AG04450 (cell line): ENCODE data around the gene SHD. TPM values are rescaled to one million over a fixed set of nuclear protein-coding genes. Genes with fewer than 3 reads are reported as not detected.
"Not testable (repeated sequence)": the region's sequence is repeated elsewhere in the genome, so short reads cannot be mapped to it uniquely, and the experiment has no call there.

Experiments used
- CTCF ChIA-PET: fragments of 300-600, 350-600 bp; formaldehyde crosslinking; extraction: SDS; loops from one replicate; lab custom pipeline; 2022; ENCODE audit warnings: antibody characterized with exemption, inconsistent platforms; lab: Charles Lee
- POLR2A ChIA-PET: fragments of 350-600 bp; formaldehyde crosslinking; extraction: SDS; loops from one replicate; lab custom pipeline; 2021; ENCODE audit warnings: antibody characterized with exemption, inconsistent platforms; lab: Yijun Ruan, JAX
- DNase-seq: peaks from one replicate; pipeline ENCODE4 v3.0.0-alpha.2; 2011; ENCODE audit warnings: low read depth, low spot score
- H3K27ac ChIP-seq: one replicate; pipeline ENCODE4 v1.5.1; 2012; ENCODE audit warnings: low read depth, low read length, control low read depth
- H3K27me3 ChIP-seq: one replicate; pipeline ENCODE4 v1.6.0; 2012; ENCODE audit warnings: low read length; ENCODE audit not compliant: control insufficient read depth, insufficient read depth
- H3K4me3 ChIP-seq: 2 replicates; pipeline ENCODE4 v1.5.1; 2011; ENCODE audit warnings: mild to moderate bottlenecking, low read depth, low read length, control low read depth
- H3K9me3 ChIP-seq: 2 replicates; pipeline ENCODE4 v1.5.1; 2012; ENCODE audit warnings: low read length; ENCODE audit not compliant: control insufficient read depth, insufficient read depth
- polyA plus RNA-seq: library from polyadenylated mRNA; depleted of rRNA; stranded (reverse); fragments of >200 nt; gene quantifications from 2 replicates; pipeline ENCODE4 v1.2.3, GENCODE V29; 2011
- TF ChIP-seq, protein P1 (sequence below): IDR thresholded peaks from 2 replicates; pipeline ENCODE4 v1.5.1; 2011; ENCODE audit warnings: low read depth, low read length, control low read depth, inconsistent platforms

Gene SHD
- polyA plus RNA-seq, 1 experiment: not detected

DNA sequence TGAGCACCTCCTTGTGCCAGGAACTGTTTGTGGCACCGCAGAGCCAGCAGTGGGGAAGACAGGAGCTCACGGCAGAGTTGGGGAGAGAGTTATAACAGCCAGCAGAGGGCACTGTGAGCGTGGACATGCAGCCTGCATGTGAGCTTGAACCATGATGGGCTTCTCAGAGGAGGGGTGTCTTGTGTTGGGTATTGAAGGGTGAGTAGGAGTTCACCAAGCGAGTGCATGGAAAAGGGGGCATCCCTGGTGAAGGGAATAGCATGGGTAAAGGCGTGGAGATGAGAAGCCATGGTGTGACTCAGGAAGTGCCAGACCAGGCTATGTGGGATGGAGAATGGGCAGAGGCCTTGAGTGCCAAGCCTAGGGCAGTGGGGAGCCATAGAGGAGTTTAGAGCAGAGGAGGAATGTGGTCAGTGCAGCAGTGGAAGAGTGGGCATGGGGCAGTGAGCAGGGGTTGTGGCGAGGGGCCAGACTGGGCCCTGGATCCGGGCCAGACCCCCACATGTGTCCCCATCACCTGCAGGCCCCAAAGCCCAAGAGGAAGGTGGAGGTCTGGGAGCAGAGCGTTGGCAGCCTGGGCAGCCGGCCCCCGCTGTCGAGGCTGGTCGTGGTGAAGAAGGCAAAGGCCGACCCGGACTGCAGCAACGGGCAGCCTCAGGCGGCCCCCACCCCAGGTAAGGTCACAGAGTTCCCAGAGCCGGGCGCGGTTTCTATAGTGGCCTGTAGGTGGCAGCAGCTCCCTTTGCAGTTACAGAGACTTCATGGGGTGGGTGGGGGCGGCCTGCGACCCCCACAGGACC lies 11.8 kb upstream of the SHD start:
- Histone ChIP-seq H3K4me3 (no peak overlapping the region), H3K9me3 (peaks cover 8% of the 10 kb centered on the region), H3K27ac (no peak overlapping the region), H3K27me3 (no peaks in the 10 kb centered on the region)
- POLR2A ChIA-PET: interaction anchor here (0.5 to 1.1 kb wide), 5 partner anchors 18 to 381 kb away, joined by 3 to 9 read pairs (median 5); partner anchors contain the start of genes MPND and YJU2
- no peak for DNase-seq
- CTCF ChIA-PET: interaction anchor here (0.6 to 4.2 kb wide), 18 partner anchors 10 to 691 kb away, joined by 3 to 58 read pairs (median 4); partner anchors contain the start of genes CHAF1A, MPND and YJU2
- TF ChIP-seq, protein P1, sequence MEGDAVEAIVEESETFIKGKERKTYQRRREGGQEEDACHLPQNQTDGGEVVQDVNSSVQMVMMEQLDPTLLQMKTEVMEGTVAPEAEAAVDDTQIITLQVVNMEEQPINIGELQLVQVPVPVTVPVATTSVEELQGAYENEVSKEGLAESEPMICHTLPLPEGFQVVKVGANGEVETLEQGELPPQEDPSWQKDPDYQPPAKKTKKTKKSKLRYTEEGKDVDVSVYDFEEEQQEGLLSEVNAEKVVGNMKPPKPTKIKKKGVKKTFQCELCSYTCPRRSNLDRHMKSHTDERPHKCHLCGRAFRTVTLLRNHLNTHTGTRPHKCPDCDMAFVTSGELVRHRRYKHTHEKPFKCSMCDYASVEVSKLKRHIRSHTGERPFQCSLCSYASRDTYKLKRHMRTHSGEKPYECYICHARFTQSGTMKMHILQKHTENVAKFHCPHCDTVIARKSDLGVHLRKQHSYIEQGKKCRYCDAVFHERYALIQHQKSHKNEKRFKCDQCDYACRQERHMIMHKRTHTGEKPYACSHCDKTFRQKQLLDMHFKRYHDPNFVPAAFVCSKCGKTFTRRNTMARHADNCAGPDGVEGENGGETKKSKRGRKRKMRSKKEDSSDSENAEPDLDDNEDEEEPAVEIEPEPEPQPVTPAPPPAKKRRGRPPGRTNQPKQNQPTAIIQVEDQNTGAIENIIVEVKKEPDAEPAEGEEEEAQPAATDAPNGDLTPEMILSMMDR: peak; percentile 81

DNA sequence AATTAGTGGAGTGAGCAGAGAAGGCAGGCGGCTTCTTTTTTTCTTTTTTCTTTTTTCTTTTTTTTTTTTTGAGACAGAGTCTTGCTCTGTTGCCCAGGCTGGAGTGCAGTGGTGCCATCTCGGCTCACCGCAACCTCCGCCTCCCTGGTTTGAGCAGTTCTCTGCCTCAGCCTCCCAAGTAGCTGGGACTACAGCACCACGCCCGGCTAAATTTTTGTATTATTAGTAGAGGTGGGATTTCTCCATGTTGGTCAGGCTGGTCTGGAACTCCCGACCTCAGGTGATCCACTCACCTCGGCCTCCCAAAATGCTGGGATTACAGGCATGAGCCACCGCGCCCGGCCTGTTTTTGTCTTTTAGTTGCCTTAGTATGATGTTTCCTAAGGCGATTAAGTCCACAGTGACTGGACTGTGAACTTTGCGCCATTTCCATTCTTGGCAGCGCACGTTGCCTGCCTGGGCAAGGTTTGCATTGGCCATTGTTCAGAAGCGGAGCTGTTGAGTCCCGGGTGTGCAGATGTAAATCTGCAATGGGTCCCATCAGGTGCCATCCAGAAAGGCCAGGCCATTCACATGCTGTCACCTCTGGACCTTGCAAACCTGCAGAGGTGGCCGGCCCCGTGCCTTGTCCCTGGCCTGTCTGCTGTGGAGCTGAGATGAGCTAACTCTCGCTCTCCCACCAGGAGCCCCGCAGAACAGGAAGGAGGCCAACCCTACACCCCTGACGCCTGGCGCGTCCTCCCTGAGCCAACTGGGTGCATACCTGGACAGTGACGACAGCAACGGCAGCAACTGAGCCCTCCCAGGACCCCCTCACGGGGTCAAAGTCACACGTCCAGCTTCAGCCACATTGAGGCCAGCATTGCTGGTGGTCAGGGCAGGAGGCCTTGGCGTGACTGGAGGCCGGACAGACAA lies 10.9 kb upstream of the SHD start:
- CTCF ChIA-PET: interaction anchor here (0.6 to 4.2 kb wide), 13 partner anchors 9 to 692 kb away, joined by 3 to 58 read pairs (median 4); partner anchors contain the start of genes CHAF1A, MPND and YJU2
- TF ChIP-seq, protein P1: no peak
- Histone ChIP-seq H3K9me3 (peaks cover 11% of the 10 kb centered on the region), H3K27ac (no peak overlapping the region), H3K27me3 (no peaks in the 10 kb centered on the region), H3K4me3 (no peak overlapping the region)
- no peak for DNase-seq
- POLR2A ChIA-PET: interaction anchor here (0.6 to 1.1 kb wide), 4 partner anchors 17 to 75 kb away, joined by 3 to 5 read pairs (median 4); partner anchors contain the start of genes MPND and YJU2

DNA sequence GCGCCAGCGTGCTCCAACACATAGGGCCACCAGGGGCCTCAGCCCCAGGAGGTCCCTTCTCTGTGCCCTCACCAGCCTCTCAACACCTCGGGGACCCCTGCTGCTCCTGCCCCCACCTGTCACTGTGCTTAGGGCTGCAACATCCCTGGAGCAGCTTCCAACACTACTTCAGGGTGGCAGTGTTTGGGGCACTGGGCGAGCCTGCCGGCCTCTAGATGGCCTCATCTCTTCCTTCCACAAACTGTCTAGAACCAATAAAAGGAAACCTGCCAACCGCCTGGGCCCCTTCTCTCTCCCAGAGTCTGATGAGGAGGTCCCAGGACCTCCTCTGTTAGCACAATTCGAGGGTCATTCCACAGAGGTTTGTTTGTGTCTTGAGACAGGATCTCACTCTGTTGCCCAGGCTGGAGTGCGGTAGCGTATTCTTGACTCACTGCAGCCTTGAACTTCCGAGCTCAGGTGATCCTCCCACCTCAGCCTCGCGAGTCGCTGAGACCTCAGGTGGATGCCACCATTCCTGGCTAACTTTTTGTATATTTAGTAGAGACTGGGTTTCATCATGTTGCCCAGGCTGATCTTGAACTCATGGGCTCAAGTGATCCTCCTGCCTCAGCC lies 10.1 kb upstream of the SHD start:
- Histone ChIP-seq H3K4me3 (no peak overlapping the region), H3K9me3 (peaks cover 11% of the 10 kb centered on the region), H3K27ac (no peak overlapping the region), H3K27me3 (no peaks in the 10 kb centered on the region)
- no peak for DNase-seq
- CTCF ChIA-PET: interaction anchor here (1.0 to 4.2 kb wide), 3 partner anchors 75 to 367 kb away, joined by 3 to 58 read pairs (median 5); partner anchors contain the start of gene MPND
- TF ChIP-seq, protein P1: no peak
- POLR2A ChIA-PET: no interaction called here

GRCh38 chr19:4272894-4273293 lies 6.2 kb upstream of the SHD start:
- peaks cover 11% of the 10 kb centered on the region for H3K9me3 ChIP-seq
- DNase-seq: no peak
- TF ChIP-seq, protein P1: no peak
- H3K27ac ChIP-seq: no peak overlapping the region
- ChIA-PET POLR2A (no interaction called here), CTCF (no interaction called here)
- H3K27me3 ChIP-seq: peaks cover 2% of the 10 kb centered on the region
- H3K4me3 ChIP-seq: no peak overlapping the region

GRCh38 chr19:4274321-4274686 lies 4.8 kb upstream of the SHD start:
- POLR2A ChIA-PET, CTCF ChIA-PET, H3K4me3 ChIP-seq, H3K27ac ChIP-seq, DNase-seq: not testable (repeated sequence)
- Histone ChIP-seq H3K9me3 (peaks cover 11% of the 10 kb centered on the region), H3K27me3 (peaks cover 10% of the 10 kb centered on the region)
